OCI-LY1 (cell line): Measurements from ENCODE around the gene STAMBPL1.

Source experiments
- EZH2 ChIP-seq: fragments of 200-600 bp; sonication (generic), shearing (Covaris generic); IDR thresholded peaks from 2 replicates; pipeline ENCODE4 v1.8.0; 2017; ENCODE audit warnings: borderline replicate concordance, mixed run types, mild to moderate bottlenecking, antibody characterized with exemption, low read length, moderate library complexity, mixed read lengths
- TF ChIP-seq, protein P1 (sequence below): fragments of 200-600 bp; sonication (generic), shearing (Covaris generic); IDR thresholded peaks from 2 replicates; pipeline ENCODE4 v1.5.1; 2017; ENCODE audit warnings: mild to moderate bottlenecking, antibody characterized with exemption, low read length, moderate library complexity, mixed read lengths

DNA sequence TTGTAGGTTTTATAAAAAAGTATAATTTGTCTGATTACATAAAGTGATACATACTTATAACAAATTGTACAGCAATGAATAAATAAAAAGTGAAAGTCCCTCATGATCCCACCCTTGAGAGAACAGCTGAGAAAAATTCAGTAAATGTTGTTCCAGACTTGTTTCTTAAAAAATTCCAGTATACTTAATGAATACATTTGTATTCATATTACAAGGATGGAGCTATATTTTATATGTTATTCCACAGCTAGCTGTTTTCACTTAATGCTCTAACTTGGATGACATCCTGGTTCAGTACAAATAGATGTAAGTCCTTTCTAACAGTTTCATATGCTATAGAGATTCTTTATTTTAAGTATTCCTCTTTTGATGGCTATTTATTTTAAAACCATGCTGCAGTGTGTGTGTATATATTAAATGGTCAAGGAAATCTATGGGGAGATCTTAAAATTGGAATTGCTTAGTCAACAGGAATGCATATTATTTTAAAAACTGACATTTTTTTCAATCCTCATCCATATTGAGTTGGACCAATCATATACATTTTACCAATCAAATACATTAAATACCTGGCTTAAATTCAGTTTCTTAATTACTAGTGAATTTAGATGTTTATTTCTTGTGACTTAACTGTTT lies 8.9 kb downstream of the STAMBPL1 start:
- TF ChIP-seq, protein P1, sequence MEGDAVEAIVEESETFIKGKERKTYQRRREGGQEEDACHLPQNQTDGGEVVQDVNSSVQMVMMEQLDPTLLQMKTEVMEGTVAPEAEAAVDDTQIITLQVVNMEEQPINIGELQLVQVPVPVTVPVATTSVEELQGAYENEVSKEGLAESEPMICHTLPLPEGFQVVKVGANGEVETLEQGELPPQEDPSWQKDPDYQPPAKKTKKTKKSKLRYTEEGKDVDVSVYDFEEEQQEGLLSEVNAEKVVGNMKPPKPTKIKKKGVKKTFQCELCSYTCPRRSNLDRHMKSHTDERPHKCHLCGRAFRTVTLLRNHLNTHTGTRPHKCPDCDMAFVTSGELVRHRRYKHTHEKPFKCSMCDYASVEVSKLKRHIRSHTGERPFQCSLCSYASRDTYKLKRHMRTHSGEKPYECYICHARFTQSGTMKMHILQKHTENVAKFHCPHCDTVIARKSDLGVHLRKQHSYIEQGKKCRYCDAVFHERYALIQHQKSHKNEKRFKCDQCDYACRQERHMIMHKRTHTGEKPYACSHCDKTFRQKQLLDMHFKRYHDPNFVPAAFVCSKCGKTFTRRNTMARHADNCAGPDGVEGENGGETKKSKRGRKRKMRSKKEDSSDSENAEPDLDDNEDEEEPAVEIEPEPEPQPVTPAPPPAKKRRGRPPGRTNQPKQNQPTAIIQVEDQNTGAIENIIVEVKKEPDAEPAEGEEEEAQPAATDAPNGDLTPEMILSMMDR, result no peak
- TF ChIP-seq EZH2, result no peak
